ENCODE results near the gene RASSF7.

The RASSF7 gene

GRCh38 chr11:551596-551995, 9.2 kb upstream of the RASSF7 start:
- DNase-seq (ENCODE audit: low spot score): no peak

DNA sequence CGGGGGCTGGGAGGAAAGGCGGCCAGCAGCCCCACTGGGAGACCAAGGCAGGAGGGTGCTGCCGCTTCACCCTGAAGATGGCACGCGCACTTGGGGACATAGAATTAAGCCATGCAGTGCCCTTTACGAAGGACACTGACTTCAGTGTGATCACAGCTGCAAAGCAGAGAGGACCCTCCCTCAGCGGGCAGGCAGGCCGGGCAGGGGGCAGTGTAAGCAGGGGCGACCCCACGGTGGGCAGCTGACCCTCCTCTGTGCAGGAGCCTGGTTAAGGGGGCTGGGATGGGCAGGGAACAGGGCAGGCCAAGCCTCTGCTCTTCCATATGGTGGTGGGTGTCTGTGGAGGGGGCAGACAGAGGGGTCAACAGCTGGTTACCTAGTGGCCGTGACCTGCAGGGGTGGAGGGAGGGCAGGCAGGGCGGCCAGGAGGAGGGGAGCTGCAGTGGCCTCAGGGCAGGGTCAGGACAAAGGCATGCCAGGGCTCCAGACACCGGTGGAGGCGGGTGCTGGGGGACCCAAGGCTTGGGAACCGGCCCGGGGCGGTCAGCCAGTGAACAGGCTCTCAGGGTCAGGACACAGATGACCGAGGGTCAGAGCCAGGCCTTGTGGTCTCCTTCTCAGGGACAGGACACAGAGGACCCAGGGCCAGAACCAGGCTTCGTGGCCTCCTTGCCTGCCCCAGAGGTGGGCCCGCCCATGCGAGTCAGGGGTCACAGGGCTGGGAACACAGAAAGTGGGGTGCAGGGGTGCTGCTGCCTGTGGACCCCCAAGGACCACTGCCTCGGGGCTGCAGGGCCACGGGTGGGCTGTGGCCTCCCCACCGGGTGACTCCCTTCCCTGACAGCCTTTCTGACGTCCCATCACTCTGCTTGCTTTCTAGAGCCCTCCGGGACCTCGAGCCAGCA, 7.4 kb upstream of the RASSF7 start:
- DNase-seq (ENCODE audit: low spot score): no peak

DNA sequence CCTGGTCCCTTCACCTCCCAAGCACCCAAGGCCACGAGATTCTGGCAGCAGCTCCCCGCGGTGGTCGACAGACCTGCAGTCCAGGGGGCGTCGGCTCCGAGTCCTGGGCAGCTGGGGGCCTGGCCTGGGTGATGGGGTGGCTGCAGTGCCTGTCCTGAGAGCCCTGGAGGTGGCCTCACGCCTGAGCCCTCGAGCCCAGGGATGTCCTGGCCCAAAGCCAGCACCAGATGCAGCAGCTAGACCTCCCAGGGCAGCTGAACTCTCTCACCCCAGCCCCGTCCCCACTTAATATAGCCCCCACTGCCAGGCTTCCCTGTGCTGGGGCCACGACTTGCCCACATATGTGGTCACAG, 6.8 kb upstream of the RASSF7 start:
- DNase-seq (ENCODE audit: low spot score): no peak

- no peak for DNase-seq (ENCODE audit: low spot score)
Measured at GRCh38 chr11:554428-555226, 6.1 kb upstream of the RASSF7 start.

DNA sequence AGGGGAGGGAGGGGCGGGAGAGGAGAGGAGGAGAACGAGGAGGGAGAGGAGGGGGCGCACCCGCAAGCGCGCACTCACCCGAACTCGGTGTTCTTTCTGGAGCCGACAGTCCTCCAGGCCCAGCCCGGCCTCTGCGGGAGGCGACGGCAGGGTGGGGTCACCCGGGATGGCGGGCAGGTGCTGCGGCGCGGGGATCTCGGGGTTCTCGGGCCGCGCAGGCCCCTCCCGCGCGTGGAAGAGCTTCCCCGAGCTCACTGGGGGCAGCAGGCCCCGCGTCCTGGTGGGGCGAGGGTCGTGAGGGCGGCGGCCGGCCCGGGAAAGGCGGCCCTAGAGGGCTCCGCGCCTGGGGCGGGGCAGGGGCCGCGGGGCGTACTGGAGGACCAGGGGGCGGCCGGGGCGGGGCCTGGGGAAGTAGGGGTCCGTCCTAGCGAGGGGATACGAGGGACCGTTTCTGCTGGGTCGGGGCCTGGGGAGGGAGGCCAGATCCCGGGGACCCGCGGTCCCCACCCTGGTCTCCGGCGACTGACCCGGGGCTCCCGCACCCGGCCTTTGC, 5.5 kb upstream of the RASSF7 start:
- no peak for DNase-seq (ENCODE audit: low spot score)

DNA sequence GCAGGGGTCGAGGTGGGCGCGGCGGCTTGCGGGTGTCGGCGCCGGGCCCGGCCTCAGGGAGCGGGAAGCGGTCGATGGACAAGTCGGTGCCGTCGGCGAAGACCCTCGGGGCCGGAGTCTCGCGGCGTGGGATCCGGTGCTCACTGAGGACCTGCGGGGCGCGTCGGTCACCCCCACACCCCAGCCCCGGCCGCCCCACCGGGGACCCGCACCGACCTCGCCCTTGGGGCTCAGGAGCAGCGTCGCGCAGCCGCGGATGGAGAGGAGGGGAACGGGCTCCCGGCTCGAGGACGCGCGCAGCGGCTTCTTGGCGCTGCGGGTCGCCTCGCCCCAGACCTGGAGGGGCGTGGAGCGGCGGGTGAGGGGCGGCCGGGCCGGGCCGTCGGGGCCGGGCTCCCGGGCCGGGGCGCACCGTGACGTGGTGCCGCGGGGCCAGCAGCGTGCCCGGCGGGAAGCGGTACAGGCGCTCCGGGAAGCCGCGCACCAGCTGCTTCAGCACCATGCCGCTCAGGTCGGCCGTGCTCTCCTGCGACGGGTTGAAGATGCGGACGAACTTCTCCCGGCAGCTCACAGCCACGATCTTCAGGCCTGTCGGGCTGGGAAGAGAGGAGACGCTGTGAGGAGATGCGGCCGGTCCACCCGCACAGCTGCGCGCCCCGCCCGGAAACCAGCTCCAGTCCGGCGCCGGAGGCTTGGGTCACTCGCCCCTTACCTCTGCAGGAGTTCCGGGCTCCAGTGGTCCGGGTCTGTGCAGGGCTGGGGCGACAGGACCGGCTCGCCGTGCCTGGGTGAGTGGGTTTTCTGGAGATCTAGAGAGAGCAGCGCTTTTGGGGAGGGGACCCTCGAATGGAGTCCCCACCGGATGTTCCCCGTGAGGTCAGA, 4.7 kb upstream of the RASSF7 start:
- DNase-seq (ENCODE audit: low spot score): no peak

DNA sequence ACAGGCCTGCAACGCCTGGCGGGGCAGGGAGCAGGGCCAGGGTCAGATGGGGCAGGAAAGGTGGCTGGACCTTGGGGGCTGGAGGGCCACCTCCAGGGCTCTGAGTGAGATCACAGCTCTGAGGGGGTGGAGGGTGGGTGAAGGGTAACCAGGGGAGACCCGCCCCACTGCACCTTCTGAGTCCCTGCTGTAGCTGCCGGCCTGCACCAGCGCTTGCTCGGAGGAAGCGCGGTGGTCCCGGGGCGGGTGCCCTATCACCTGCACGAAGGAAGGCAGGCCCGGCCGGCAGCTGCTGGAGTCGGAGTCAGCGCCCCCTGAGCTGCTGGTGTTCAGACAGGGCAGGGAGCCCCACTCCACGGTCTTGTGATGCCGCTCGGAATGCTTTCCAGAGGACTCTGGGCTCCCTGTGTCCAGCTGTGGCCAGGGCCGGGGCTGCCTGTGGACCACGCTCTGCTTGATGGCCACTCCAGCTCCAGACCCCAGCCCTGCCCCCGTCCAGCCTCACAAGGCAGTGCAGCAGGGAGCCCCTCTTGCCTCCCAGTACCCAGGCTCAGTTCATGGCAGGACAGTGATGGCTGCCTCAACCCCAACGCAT, 4.0 kb upstream of the RASSF7 start:
- no peak for DNase-seq (ENCODE audit: low spot score)

GRCh38 chr11:557328-558132, 3.2 kb upstream of the RASSF7 start:
- DNase-seq (ENCODE audit: low spot score): no peak

DNA sequence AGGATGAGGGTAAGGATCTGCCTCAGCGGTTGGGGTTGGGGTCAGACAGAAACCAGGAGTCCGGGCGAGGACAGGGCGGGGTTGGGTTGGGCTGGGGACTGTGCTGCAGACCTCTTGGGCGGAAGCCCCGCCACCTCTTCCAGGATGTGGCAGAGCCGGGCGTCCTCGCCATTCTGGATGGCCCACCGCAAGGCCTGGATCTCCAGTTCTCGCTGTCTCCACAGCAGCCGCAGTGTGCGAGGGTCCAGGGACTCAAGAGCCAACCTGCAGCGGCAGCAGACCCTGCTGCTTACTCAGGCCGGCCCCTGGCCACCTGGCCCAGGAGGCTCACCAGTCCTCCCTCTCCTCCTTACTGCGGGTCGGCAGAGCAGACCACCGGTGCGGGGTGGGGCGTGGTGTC, 2.3 kb upstream of the RASSF7 start:
- DNase-seq (ENCODE audit: low spot score): no peak

DNA sequence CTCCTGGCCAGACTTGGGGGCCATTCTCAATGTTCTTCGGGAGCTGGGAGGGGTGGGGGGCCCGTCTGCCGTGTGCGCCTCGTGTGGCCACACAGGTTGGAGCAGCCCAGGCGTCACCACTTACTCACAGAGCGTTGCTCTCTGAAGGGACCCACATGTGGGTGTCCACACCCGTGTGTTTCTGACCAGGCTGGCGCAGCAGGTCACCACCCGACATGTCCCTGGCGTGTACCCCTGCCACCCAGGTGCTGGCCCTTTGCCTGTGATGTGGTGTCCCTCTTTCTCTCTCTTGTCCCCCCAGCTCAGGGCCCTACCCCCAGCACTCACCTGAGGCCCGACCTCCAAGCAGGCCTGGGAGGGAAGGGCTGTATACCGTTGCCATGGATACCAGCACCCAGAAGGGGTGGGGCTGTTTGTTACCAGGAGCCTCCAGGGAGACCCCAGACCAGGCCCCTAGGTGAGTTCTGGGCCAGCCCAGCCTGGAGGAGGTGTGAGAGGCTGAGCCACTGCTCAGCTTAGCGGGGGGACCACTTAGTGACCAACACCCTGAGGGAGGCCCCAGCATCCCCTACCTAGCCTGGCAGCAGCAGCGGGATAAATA, 1.6 kb upstream of the RASSF7 start:
- no peak for DNase-seq (ENCODE audit: low spot score)

DNA sequence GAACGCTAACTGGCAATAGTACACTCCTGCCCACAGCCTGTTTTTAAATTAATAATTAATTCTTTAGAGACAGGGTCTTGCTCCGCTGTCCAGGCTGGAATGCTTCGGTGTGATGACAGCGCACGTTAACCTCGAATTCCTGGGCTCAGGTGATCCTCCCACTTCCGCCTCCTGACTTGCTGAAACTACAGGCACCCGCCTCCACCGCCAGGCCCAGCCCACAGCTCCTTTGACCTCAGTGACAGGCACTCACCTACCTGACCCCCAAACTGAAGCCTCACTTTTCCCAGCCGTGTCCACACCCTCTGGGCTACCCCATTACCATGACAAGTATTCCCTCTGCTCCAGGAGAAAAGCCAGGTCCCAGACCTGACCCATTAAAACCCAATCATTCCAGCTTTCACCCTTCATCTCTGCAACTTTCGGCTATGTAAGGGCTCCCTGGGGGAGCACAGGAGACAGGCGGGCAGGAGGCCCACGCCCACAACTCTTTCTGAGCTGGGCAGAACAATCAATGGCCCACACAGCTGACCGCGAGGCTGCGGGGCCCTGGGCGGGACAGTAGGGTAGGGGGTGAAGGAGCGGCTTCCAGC, 962 bp upstream of the RASSF7 start:
- no peak for DNase-seq (ENCODE audit: low spot score)

DNA sequence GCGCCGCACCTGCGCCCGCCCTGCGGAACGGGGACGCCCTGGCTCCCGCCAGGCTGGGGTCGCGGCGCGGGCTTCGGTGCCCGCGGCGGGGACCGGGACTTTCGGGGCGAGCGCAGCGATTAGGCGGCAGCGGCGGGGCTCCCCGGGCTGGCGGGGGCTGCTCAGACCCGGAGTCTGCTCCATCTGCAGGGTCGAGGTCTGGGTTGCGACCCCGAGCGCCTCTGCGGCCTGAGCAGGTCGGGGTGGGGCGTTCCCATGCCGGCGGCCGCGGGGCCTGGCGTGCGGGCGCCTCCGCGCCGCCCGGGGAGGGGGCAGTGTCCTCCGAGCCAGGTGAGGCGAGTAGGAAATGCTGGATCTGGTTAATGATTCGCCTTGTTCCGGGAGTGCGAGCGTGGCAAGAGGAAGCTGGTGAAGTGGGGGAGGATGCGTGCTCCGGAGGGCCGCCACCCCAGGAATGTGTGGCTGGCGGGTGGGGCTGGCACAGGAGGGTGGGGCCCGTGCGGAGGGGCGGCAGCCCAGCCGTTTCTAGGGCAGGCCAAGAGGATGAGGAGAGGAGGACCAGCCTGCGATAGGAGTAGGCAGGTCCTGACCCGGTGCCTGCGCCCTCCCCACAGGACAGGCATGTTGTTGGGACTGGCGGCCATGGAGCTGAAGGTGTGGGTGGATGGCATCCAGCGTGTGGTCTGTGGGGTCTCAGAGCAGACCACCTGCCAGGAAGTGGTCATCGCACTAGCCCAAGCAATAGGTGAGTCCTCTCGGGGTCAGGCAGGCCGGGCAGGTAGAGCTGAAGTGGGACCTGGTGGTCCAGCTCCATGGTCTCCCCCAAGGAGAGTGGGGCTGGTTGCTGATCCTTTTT, 606 bp downstream of the RASSF7 start:
- no peak for DNase-seq (ENCODE audit: low spot score)

GRCh38 chr11:562046-562645, 1.4 kb downstream of the RASSF7 start:
- DNase-seq (ENCODE audit: low spot score): no peak

DNA sequence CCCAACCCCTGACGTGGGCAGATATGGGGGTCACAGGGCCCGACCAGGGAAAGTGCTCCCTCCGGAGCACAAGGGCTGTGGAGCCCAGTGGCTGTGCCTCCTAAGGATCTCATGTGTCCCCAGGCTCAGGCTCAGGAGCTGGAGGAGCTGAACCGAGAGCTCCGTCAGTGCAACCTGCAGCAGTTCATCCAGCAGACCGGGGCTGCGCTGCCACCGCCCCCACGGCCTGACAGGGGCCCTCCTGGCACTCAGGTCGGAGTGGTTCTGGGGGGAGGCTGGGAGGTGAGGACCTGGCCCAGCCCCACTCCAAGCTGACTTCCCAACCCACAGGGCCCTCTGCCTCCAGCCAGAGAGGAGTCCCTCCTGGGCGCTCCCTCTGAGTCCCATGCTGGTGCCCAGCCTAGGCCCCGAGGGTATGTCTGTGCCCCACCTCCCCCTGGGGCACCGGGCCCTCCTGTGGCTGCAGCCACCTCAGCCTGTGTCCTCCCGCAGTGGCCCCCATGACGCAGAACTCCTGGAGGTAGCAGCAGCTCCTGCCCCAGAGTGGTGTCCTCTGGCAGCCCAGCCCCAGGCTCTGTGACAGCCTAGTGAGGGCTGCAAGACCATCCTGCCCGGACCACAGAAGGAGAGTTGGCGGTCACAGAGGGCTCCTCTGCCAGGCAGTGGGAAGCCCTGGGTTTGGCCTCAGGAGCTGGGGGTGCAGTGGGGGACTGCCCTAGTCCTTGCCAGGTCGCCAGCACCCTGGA, 2.5 kb downstream of the RASSF7 start:
- no peak for DNase-seq (ENCODE audit: low spot score)

GRCh38 chr11:563812-564578, 3.2 kb downstream of the RASSF7 start:
- no peak for DNase-seq (ENCODE audit: low spot score)

- DNase-seq (ENCODE audit: low spot score): no peak
Measured at GRCh38 chr11:565921-566509, 5.2 kb downstream of the RASSF7 start.
